Astrocyte of the cerebellum (primary cell): ENCODE results near the gene NEUROD4.

Source experiments
- DNase-seq: peaks from one replicate; pipeline ENCODE4 v3.0.0-alpha.2; 2011; ENCODE audit warnings: low read depth
- H3K4me3 ChIP-seq: 2 replicates; pipeline ENCODE4 v1.5.1; 2011; ENCODE audit warnings: mild to moderate bottlenecking, low read depth, low read length, moderate library complexity
- in situ Hi-C: cut with HindIII; loops from 2 replicates; pipeline ENCODE4 v1.10.0; 2017; ENCODE audit warnings: low sequenced_read_pairs
- TF ChIP-seq, protein P1 (sequence below): IDR thresholded peaks from 2 replicates; pipeline ENCODE4 v1.5.1; 2012; ENCODE audit warnings: low read length, low read depth, moderate library complexity, mild to moderate bottlenecking; ENCODE audit errors: missing control alignments

NEUROD4 gene

GRCh38 chr12:54988402-54989054 is 31.2 kb upstream of the NEUROD4 start:
- no peak for DNase-seq
- no peak overlapping the region for H3K4me3 ChIP-seq
- TF ChIP-seq, protein P1, sequence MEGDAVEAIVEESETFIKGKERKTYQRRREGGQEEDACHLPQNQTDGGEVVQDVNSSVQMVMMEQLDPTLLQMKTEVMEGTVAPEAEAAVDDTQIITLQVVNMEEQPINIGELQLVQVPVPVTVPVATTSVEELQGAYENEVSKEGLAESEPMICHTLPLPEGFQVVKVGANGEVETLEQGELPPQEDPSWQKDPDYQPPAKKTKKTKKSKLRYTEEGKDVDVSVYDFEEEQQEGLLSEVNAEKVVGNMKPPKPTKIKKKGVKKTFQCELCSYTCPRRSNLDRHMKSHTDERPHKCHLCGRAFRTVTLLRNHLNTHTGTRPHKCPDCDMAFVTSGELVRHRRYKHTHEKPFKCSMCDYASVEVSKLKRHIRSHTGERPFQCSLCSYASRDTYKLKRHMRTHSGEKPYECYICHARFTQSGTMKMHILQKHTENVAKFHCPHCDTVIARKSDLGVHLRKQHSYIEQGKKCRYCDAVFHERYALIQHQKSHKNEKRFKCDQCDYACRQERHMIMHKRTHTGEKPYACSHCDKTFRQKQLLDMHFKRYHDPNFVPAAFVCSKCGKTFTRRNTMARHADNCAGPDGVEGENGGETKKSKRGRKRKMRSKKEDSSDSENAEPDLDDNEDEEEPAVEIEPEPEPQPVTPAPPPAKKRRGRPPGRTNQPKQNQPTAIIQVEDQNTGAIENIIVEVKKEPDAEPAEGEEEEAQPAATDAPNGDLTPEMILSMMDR, result no peak
- in situ Hi-C loops, result no loop called here

DNA sequence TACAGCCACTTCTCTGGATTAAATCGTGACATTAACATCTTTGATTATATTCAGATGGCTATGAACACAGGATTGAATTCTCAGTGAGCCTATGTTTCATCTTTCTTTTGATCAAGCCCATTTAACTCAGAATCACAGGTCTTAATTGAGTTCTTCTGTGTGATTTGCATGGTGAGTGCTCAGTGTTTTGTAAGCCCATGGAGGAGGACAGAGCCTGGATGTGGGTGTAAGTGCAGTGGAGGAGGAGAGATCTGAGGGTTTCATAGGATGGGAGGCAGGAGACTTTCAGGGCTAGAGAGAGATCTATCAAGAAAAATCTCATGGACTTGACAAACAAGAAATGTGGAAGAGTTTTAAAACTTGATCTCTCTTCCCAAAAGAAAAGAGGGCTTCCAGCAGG is 29.9 kb upstream of the NEUROD4 start:
- TF ChIP-seq, protein P1, result no peak
- H3K4me3 ChIP-seq, result no peak overlapping the region
- in situ Hi-C loops, result no loop called here
- DNase-seq, result no peak

DNA sequence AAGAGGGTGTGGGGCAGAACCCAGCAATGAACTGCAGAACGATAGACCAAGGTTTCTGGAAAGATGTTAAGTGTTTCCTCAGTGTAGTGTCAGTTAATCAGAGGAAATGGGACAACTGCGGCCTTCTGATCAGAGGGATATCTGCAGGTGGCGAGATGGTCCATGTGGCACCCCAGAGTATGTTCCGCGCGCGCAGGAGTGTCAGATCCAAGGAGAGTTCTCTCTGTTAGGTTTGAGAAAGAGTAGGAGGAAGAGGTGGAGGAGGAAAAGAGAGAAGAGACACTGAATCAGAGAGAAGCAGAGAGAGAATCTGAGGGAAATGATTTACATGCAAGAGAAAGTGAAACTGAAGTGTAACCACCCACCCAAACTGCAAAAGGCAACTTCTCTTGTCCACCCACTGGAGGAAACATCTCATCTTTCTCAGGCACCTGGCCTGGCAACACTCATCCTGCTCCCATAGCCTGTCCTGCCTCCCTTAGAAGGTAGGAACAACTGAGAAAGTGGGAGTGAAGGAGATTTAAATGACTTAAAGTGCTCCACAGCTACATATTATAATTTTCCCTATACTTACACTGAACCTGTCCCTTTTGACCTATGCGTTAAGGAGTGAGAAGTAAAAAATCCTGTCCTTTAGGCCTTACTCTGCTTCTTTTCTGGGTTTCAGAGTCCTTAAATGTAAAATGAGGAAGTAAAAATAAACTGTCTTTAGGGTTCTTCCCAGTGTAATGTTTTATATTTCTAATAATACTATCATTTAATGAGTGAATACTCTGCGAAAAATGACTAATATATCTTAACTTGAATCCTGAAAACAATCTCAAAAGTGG is 28.4 kb upstream of the NEUROD4 start:
- TF ChIP-seq, protein P1, result no peak
- no peak overlapping the region for H3K4me3 ChIP-seq
- in situ Hi-C loops, result no loop called here
- DNase-seq, result no peak

DNA sequence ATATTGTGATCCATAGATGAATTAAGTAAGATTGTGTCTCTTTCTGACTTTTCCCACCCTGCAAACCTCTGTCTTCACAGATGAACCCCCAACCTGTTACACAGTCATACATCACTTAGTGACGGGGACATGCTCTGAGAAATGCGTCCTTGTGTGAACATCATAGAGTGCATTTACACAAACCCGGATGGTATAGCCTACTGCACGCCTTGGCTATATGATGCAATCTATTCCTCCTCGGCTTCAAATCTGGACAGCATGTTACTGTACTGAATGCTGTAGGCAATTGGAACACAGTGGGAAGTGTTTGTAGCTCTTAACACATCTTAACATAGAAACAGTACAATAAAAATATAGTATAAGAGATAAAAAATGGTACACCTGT is 27.8 kb upstream of the NEUROD4 start:
- DNase-seq, result no peak
- TF ChIP-seq, protein P1, result no peak
- in situ Hi-C loops, result no loop called here
- H3K4me3 ChIP-seq, result no peak overlapping the region

- in situ Hi-C loops, result no loop called here
- TF ChIP-seq, protein P1, result peak; percentile 79
- H3K4me3 ChIP-seq, result no peak overlapping the region
- DNase-seq, result peak; percentile 59
Observed at GRCh38 chr12:54993181-54993835, 26.5 kb upstream of the NEUROD4 start.

DNA sequence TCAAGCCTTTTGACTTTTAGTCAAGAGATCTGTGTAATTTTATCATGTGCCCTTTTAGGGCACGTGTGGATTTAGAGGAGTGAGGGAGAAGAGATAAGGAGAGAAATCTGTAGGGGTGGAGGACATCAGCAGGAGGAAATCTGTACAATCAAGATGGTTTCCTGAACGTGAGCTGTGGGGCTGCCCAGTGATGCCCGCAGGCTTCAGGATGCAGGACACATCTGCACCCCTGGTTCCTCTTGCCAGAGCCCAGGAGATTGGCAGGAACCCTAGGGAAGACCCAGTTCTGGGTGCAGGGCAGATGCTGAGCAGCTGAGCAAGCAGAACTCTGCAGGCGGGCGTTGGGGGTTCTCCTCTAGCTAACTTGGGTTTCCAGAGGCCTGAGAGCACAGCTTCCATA is 23.6 kb upstream of the NEUROD4 start:
- no peak overlapping the region for H3K4me3 ChIP-seq
- in situ Hi-C loops, result loop anchor here (5.0 kb wide), 1 partner anchor 81 kb away; no protein-coding TSS in a partner anchor
- TF ChIP-seq, protein P1, result no peak
- no peak for DNase-seq
